NCI-H1694 treated with DMSO at 0.1 percent for 48 hours (cell line): Measurements from ENCODE around the gene MAFB.
"Not testable (repeated sequence)": the region's sequence is repeated elsewhere in the genome, so short reads cannot be mapped to it uniquely, and the experiment has no call there.

Experiments
- DNase-seq: peaks from one replicate; lab custom pipeline; 2025; lab: John Stamatoyannopoulos, UW

Gene MAFB

DNA sequence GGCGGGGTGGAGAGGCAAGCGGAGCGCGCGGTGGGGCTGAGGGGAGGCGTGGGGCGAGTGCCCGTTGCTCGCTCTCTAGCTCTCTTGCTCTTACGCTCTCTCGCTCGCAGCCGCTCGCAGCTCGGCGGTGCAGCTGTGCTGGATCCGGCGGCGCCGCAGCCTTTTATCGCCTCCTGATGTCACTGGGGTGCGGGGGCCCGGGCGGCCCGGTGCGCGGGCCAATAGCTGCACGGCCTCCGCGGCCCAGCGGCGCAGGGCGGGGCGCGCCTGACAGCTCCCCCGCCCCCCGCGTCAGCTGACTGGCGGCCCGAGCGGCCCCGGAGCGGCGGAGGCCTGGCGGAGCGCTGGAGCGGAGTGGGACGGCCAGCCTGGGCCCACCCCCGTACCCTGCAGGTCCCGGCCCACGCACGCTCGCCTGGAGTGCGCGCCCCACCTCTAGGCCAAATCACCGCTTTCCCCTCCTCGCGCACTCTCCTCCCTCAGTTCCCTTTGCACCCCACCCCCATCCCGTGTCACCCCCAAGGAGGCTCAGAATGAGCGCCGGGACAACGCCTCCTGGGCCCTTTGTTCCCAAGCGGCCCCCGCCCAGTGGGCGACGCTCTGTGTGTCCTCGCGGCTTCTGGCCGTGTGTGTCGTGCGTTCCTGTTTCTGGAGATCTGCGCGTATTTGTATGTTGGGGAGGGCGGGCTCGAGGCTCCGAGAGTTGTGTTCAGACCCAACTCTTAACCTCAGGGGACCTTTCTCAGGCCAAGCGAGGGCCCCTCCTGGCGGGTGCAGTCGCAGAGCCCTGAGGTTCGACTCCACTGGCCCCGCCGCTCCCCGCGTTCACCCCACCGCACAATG, at the start of gene MAFB:
TSS of gene MAFB (minus strand) at position 137 of the 843 bp plus-strand sequence. CDS start 386 bp downstream, outside the sequence.
- peak; percentile 80 for DNase-seq

GRCh38 chr20:40736468-40736867, 47.4 kb upstream of the MAFB start:
- DNase-seq, result not testable (repeated sequence)

- DNase-seq, result no peak
Measured at GRCh38 chr20:40728996-40729395, 40.0 kb upstream of the MAFB start.

DNA sequence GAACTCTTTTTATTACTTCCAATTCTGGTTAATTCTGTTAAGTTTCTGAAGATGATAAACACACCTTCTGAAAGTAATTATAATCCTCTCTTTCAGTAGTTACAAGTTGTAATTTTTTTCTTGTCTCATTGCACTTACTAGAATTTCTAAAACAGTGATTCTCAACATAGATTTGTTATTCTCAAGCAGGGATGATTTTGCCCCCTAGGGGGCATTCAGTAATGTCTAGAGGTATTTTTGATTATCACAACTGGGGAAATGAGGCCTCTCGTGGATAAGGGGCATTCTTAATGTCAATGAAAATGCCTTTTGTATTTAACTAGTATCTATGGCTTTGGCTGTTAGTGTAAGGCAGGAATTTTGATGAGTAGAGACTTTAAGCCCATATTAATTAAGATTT, 39.4 kb upstream of the MAFB start:
- no peak for DNase-seq

- DNase-seq, result no peak
Measured at GRCh38 chr20:40727960-40728359, 38.9 kb upstream of the MAFB start.

DNA sequence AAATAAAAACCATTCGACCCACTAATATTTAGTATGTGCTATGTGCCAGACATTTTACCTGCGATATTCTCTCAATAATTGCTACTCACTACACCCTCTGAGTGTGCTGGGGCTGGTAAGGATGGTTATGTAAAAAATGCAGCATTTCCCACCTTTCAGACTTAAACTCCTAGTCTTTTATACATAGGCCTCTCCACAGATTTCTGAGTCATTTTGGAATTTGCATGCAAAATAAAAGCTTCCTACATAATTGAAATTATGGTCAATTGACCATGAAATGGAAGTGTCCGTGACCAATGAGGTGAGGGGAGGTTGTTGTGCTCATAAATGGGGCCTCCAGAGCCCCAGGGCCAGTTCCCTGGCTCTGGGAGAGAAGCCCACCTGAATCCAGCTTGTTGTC, 37.7 kb upstream of the MAFB start:
- DNase-seq, result no peak

DNA sequence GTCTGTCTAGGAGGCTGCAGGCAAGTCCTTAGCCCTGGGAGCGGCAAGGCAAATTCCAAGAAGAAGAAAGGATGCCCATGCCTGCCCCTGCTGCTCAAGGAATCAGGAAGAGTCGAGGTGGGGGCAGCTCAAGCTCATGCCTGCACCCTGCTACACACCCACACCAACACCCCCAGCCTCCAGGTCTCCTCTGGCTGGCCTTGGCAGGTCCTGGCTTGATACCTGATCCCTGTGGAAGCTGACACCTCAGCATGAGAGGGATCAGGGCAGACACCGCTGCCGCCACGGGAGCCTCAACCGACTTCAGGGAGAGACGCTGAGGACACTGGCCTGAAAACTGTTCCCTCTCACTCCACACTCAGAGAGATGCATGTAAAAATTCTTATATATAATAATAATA, 35.5 kb upstream of the MAFB start:
- DNase-seq, result no peak

GRCh38 chr20:40720826-40721225, 31.8 kb upstream of the MAFB start:
- DNase-seq, result no peak

DNA sequence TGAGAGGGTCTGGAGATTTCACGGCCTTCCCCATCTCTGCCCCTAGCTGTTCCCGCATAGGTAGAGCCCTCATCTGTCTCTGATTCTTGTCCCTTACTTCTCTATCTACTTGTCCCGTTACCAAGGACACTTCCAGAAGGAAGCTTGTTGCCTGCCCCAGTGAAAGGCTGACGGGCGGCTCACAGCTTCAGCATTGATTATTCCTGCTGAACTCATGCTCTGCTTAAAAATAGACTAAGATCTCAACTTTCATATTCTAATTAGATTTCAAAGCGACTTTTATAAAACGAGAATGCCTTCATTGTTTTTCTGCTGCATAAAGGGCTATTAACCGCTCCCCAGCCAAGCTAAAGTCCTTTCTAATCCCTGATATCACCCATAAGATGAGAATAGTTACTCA, 31.1 kb upstream of the MAFB start:
- DNase-seq, result no peak

- DNase-seq, result no peak
Measured at GRCh38 chr20:40718982-40719729, 30.1 kb upstream of the MAFB start.

GRCh38 chr20:40718214-40718977, 29.4 kb upstream of the MAFB start:
- DNase-seq, result no peak

GRCh38 chr20:40717343-40717865, 28.4 kb upstream of the MAFB start:
- no peak for DNase-seq

GRCh38 chr20:40715491-40715890, 26.5 kb upstream of the MAFB start:
- no peak for DNase-seq

DNA sequence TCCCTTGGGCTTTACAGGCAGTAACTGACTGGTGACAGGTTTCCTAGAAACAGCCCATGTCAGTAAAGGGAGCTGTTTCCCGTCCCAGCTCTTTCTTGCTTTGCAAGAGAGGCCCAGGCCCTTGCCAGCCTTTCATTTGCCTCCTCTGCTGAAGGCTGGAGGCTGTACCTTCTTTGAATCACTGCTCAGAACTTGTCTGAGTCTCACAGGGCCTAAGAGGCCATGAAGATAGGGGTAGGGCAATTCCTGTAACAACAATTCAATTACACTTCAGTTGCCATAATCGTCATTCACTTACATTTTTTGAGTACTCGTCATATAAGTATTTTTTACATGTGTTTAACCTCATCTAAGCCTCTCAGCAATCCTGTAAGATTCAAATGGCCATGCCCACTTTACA, 25.9 kb upstream of the MAFB start:
- DNase-seq, result no peak

- DNase-seq, result no peak
Measured at GRCh38 chr20:40714109-40714508, 25.1 kb upstream of the MAFB start.

DNA sequence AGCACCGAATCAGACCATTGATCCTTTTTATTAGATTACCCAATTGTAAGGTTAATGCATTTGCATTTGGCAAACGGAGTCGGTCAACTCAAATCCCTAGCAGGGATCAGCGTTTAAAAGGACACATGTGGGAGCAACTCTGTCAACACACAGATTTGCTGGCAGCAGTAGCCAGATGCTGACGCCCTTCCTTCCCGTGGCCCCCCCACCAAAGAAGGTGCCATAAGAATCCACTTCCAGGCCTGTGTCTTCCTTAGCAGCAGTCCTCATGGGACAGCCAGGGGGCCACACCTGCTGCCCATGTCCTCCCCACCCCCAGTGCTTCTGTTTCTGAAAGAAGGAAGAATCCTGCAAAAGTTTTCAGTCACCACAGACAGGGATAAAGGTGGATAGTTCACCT, 24.5 kb upstream of the MAFB start:
- DNase-seq, result no peak

DNA sequence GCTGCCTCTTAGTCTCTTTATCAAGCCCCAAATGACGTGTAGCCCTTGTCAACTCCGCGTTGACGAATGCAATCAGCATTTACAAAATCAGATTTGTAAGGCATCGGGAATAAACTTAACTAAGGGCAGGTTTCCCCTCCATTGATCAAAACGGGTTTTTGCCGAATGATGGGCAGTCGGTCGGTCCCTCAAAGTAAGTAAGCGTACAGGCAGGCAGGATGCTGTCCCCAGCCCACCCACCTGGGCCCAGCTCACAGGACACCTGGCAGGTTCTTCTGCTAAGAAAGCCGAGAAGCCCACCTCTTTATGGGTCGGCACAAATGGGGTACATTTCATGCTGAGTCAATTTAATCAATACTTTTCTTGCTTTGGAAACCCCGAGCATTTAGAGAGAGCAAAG, 22.0 kb upstream of the MAFB start:
- no peak for DNase-seq

GRCh38 chr20:40710603-40711002, 21.6 kb upstream of the MAFB start:
- no peak for DNase-seq

DNA sequence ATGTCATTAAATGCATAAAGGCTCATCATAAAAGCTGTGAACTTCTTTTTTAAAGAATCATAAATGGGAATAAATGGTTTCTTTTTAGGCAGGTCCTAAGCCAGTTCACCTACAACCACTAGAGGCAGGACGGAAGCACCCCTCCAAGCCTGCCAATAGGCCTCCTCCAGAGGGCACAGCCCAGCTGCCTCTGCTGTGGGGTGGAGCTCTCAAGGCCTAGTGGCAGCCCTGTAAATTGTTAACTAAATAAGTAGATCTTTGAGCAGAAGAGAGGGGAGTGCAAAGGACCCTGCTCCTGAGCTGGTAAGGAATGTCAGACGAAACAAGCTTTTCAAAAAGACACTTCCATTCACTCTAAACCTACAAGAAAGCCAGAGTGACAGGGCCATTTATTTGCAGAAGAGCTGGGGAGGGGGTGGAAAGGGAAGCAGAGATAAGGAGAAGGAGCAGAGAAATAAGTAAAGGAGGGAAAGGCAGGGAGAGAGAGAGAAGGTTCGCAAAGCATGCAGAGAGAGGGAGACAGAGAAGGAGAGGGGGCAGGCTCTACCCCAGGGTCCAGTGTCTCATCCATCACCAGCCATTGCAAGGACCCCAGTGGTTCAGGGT, 18.0 kb upstream of the MAFB start:
- no peak for DNase-seq

DNA sequence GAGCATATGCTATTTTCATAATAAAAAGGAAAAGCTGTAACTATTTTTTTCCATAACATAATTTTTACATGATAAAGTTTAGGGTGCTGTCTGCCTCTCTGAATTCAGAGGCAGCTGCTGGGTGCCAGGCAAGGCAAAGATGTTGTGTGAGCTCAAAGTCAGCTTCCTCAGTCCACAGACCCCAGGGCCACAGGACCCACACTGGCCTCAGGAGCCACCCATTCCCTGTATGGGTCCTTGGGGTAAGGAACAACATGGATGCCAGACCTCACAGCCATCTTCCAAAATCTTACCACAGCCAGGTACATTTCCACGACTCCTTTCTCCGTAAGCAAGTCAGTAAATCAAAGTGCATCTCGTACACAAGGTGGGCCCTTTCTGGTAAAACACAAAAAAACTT, 16.4 kb upstream of the MAFB start:
- DNase-seq, result no peak

- DNase-seq, result no peak
Measured at GRCh38 chr20:40704828-40705227, 15.8 kb upstream of the MAFB start.

- DNase-seq, result no peak
Measured at GRCh38 chr20:40703975-40704530, 15.0 kb upstream of the MAFB start.
